HG02884 (cell line): ENCODE data around the gene GCK.
"Not testable (repeated sequence)": the region's sequence is repeated elsewhere in the genome, so short reads cannot be mapped to it uniquely, and the experiment has no call there.

Source experiments
- ATAC-seq: cut with Tn5 transposase; IDR thresholded peaks from one replicate; pipeline ENCODE4 v1.9.1; 2021; ENCODE audit warnings: mild to moderate bottlenecking, moderate library complexity; ENCODE audit not compliant: unreplicated experiment

Gene GCK

DNA sequence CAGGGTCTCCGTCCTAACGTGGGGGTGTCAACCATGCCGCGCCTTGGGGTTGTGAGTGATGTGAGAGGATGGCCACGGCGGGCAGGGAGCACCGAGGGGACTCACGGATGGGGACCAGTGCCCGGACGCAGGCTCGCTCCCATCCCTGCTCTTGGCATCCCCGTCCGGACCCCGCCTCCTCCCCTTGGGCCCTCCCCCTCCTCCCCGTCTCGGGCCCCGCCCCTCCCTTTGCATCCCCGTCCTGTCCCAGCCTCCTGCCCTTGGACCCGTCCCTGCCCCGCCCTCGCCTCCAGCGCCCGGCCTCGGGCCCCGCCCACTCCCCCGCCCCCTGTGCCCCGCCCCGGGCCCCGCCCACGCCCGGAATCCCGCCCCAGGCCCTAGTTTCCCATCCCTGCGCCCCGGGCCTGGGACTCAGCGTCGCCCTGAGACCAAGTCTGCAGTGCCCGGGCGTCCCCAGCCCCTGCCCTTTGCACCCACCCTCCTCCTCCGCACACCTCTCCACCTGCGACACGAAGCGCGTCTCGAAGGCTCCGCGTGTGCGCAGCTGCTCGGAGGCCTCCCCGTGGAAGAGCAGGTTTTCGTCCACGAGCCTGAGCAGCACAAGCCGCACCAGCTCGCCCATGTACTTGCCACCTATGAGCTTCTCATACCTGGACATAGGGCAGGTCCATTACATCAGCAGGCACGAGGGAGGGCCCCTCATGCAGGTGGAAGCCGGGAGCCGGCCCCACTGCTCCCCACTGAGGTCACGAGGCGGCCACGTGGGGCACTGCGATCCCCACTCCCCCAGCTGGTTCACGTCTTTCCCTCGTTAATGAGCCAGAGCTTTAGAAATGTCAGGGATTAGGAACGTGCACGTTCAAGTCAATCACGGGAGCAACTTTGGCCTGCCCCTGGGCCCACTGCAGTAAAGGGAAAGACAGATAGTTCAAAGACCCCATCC, 43.0 kb downstream of the GCK start:
- ATAC-seq, result no peak

GRCh38 chr7:44145479-44145968, 43.7 kb downstream of the GCK start:
- ATAC-seq, result no peak

DNA sequence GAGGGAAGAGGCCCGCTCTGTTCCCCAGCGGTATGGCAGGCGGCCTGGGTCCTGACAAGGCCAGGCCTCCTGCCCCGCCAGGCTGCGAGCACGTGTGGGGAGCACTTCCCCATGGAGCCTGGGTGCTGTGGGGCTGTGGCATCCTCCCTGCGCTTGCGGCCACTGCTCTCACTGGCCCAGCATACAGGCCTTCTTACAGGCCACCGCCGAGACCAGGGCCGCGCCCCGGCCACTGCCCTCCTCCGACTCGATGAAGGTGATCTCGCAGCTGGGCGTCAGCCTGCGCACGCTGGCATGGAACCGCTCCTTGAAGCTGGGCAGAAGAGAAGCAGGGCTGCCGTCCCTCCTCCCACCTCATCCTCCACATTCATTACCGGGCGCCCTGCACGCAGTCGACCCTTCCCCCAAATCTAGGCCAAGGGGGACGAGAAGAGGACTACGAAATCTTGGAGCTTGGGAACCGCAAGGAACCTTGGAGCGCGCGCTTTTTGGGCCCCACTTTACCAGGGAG, 44.2 kb downstream of the GCK start:
- ATAC-seq, result no peak

- no peak for ATAC-seq
These were observed 44.7 kb downstream of the GCK start for GRCh38 chr7:44144426-44144967.

DNA sequence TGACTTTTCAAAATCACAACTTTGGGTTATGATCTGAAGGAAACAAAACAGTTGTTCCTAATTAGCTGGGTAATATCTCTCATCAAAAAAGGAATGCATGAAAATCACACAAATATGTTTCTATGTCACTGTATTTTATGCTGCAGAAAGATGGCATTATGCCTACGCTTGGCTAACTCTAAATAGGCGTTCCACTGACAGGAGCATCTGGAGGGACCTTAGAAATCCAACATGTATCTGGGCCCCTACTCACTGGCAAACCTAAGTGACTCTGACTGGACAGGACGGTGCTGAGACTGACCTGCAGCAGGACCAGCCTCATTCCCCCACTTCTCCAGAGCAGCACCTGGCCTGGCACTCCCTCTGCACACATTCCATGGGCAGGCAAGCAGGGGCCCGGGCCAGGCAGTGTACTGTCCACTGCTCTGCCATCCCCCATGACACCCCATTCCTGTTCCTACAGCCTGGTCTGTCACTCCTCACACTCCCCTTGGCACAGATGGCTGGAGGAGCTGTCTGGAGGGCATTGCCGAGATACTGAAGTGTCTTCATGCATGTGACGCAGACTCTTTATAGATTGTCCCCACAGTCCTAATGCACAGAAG, 45.5 kb downstream of the GCK start:
- ATAC-seq, result no peak

DNA sequence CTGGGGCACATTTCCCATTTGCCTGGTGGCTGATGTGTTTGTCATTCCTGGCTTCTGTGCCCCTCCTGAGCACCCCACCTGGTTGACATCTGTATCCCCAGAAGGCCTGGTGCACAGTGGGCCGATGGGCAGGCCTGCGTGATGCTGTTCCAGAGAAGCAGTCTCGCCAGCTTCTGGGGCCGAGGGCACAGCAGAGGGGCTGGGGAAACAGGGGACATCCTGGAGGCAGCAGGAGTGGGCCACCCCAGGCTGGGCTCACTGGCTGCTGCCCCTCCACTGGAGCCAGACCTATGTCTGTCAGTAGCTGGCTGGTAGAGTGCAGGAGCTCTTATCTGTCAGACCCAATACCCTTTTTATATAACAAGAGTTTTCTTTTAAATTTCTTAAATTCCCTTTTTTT, 47.2 kb downstream of the GCK start:
- ATAC-seq, result no peak

GRCh38 chr7:44141221-44141850, 47.9 kb downstream of the GCK start, which contains the start of gene MYL7:
Gene MYL7 (minus strand): TSS chr7:44141332. CDS start chr7:44141305, 27 bp downstream.
- no peak for ATAC-seq

GRCh38 chr7:44140341-44140740, 48.9 kb downstream of the GCK start:
- no peak for ATAC-seq

DNA sequence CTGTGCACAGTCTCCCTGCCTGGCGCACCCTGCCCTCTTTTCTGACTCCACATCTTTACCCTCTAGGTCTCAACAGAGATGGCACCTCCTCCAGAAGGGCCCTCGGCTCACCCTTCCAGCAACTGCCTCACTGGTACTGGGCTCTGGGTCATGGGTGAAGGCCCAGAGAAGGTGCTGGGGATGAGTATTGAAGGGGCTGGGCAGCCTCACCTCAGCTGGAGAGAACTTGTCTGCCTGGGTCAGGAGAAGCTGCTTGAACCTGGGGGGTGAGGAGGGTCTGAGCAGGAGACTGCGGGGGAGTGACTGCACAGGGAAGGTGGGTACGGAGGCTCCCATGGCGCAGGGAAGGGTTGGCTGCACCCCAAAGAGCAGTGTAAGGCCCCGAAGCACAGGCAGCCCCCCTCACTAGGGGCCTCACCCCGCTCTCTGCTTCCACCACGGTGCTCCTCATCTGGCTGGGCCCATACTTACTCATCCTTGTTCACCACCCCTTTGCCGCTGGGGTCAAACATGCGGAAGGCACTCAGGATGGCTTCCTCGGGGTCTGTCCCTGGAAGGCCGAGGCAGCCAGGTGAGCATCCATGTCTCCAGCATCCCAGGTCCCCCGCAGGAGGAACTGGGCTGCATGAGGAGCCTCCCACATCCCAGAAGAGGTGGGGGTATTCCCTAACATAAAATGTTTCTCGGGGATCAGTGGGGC, 49.8 kb downstream of the GCK start:
- no peak for ATAC-seq

- no peak for ATAC-seq
These were observed 50.5 kb downstream of the GCK start for GRCh38 chr7:44138698-44139097.

DNA sequence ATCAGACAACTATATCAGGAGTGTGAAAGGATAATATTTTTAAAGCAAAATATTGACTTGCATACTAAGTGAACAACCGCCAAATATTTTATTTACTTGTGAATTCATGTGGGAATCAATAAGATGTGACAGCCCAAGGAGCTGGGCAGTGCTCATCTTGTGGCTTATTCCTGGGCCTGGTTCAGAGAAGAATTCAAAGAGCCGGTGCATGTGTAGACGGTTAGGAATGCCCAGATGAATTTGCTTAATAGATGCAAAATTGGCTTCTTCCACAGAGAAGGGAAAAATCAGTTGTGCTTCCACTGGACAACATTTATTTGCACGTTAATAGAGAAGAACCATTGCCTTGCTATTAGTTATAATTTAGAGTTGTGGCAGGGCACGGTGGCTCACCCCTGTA, 52.5 kb downstream of the GCK start:
- ATAC-seq, result no peak

GRCh38 chr7:44134943-44135628, 54.2 kb downstream of the GCK start:
- no peak for ATAC-seq

DNA sequence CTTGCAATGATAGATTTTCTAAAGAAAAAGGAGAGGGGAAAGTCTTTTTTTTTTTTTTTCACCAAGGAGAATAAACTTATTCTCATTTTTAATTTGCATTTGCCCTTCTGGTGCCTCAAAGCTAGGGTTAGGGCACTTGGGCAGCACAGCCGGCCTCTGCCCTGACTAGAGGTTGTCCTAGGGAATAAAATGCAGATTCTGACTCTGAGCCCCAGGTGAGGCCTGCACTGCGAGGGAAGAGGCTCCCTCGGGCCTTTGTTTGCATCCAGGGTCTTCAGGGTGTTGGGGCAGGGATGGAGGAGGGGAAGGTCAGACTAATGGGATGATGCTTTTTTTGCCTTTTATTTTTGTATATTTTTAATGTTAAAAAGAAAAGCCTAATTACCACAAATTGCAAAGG, 55.9 kb downstream of the GCK start:
- no peak for ATAC-seq

- no peak for ATAC-seq
These were observed 57.2 kb downstream of the GCK start for GRCh38 chr7:44132039-44132438.

- no peak for ATAC-seq
These were observed 57.8 kb downstream of the GCK start for GRCh38 chr7:44131173-44132029.

- no peak for ATAC-seq
These were observed 60.3 kb downstream of the GCK start for GRCh38 chr7:44128721-44129582.

DNA sequence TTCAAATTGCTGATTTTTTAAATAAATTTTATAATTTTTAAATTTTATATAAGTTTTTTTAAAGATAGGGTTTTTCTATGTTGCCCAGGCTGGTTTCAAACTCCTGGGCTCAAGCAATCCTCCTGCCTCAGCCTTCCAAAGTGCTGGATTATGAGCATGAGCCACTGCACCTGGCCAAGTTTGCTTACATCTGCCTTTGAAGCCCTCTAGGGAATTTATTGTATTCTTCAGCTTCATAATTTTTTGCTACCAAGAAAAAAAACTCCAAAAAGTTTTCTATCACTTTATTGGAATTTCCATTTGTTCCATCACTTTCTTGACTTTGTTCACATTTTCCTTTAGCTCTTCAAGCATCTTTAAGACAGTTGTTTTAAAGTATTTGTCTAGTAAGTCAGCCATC, 62.1 kb downstream of the GCK start:
- no peak for ATAC-seq

DNA sequence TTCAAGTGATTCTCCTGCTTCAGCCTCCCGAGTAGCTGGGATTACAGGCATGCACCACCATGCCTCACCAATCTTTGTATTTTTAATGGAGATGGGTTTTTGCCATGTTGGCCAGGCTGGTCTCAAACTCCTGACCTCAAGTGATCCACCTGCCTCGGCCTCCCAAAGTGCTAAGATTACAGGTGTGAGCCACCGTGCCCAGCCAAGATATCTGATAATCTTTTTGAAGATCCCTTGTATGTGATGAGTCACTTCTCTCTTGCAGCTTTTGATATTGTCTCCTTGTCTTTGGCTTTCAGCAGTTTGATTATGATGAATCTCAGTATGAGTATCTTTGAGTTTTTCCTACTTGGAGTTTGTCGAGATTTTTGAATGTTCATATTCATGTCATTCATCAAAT, 62.7 kb downstream of the GCK start:
- ATAC-seq, result not testable (repeated sequence)
